GM23338 (cell line): ENCODE data around the gene NINJ2. TPM values are rescaled to one million over a fixed set of nuclear protein-coding genes. Genes with fewer than 3 reads are reported as not detected.

Experiments used
- ATAC-seq: fragments of 200-7000 bp; cut with Tn5 transposase; 3 replicates; pipeline ENCODE4 v1.9.1; 2020
- DNase-seq: peaks from one replicate; pipeline ENCODE4 v3.0.0-alpha.2; 2015; ENCODE audit warnings: low spot score
- H2AFZ ChIP-seq: fragments of 200-600 bp; sonication (generic); 2 replicates; pipeline ENCODE4 v1.8.0; 2016; ENCODE audit warnings: antibody characterized with exemption, mild to moderate bottlenecking, moderate library complexity
- H3F3A ChIP-seq: fragments of 200-600 bp; sonication (generic); replicated peaks from 2 replicates; pipeline ENCODE4 v1.8.0; 2017; ENCODE audit warnings: antibody characterized with exemption, mixed run types, low read depth
- H3K27ac ChIP-seq: fragments of 200-600 bp; sonication (generic); 2 replicates; pipeline ENCODE4 v1.6.1; 2016; ENCODE audit warnings: low read depth
- H3K27me3 ChIP-seq: fragments of 200-600 bp; sonication (generic); 2 replicates; pipeline ENCODE4 v1.8.0; 2016; ENCODE audit warnings: mild to moderate bottlenecking, mixed run types, moderate library complexity; ENCODE audit not compliant: insufficient read depth
- H3K36me3 ChIP-seq: fragments of 200-600 bp; sonication (generic); 2 replicates; pipeline ENCODE4 v1.8.0; 2016; ENCODE audit warnings: mild to moderate bottlenecking; ENCODE audit not compliant: insufficient read depth
- H3K4me1 ChIP-seq: fragments of 200-600 bp; sonication (generic); 2 replicates; pipeline ENCODE4 v1.8.0; 2016; ENCODE audit warnings: mild to moderate bottlenecking, moderate library complexity; ENCODE audit not compliant: insufficient read depth
- H3K4me2 ChIP-seq: fragments of 200-600 bp; sonication (generic); 2 replicates; pipeline ENCODE4 v1.7.1; 2017; ENCODE audit warnings: mixed run types
- H3K4me3 ChIP-seq: fragments of 200-600 bp; sonication (generic); 2 replicates; pipeline ENCODE4 v1.6.1; 2016; ENCODE audit warnings: mixed run types
- H3K79me2 ChIP-seq: fragments of 200-600 bp; sonication (generic); replicated peaks from 2 replicates; pipeline ENCODE4 v1.8.0; 2017; ENCODE audit warnings: mild to moderate bottlenecking; ENCODE audit not compliant: insufficient read depth
- H3K9me2 ChIP-seq: fragments of 200-600 bp; sonication (generic); 2 replicates; pipeline ENCODE4 v1.8.0; 2017; ENCODE audit not compliant: insufficient read depth
- H4K20me1 ChIP-seq: fragments of 200-600 bp; sonication (generic); replicated peaks from 2 replicates; pipeline ENCODE4 v1.8.0; 2017; ENCODE audit warnings: mild to moderate bottlenecking; ENCODE audit not compliant: insufficient read depth
- H3K27ac Mint-ChIP-seq: 2 replicates; pipeline ENCODE4 v1.8.0; 2020; ENCODE audit warnings: inconsistent platforms, mild to moderate bottlenecking, moderate library complexity, mixed read lengths
- H3K27me3 Mint-ChIP-seq: 3 replicates; pipeline ENCODE4 v1.8.0; 2022; ENCODE audit warnings: low read depth, mild to moderate bottlenecking, moderate library complexity, mixed read lengths, inconsistent platforms; ENCODE audit not compliant: insufficient read depth, poor library complexity
- H3K36me3 Mint-ChIP-seq: 3 replicates; pipeline ENCODE4 v1.8.0; 2021; ENCODE audit warnings: low read depth, mild to moderate bottlenecking, inconsistent platforms, moderate library complexity, mixed read lengths
- H3K4me1 Mint-ChIP-seq: 3 replicates; pipeline ENCODE4 v1.8.0; 2020; ENCODE audit warnings: mild to moderate bottlenecking, inconsistent platforms, mixed read lengths
- H3K4me3 Mint-ChIP-seq: 3 replicates; pipeline ENCODE4 v1.8.0; 2021; ENCODE audit warnings: moderate library complexity, mild to moderate bottlenecking, inconsistent platforms, mixed read lengths
- H3K9me3 Mint-ChIP-seq: 3 replicates; pipeline ENCODE4 v1.8.0; 2020; ENCODE audit warnings: moderate library complexity, mild to moderate bottlenecking, inconsistent platforms, mixed read lengths
- CREB1 ChIP-seq: fragments of 250-450 bp; sonication (Bioruptor Pico); IDR thresholded peaks from 2 replicates; pipeline ENCODE4 v1.5.0; 2020; ENCODE audit warnings: low read depth, mild to moderate bottlenecking, moderate library complexity
- CTCF ChIP-seq, 2 experiments: fragments of 200-600 bp in 1 of 2; sonication (generic) in 1 of 2; conservative IDR thresholded peaks; 2 replicates each; pipeline versions ENCODE4 v1.5.1 to v1.6.1; 2016 to 2017; ENCODE audit warnings: antibody characterized with exemption in 2 of 2, low read depth in 2 of 2, mild to moderate bottlenecking in 2 of 2, moderate library complexity in 1 of 2
- ETS1 ChIP-seq: IDR thresholded peaks from 2 replicates; pipeline ENCODE4 v1.6.1; 2016; ENCODE audit warnings: antibody characterized with exemption
- EZH2 ChIP-seq: fragments of 200-600 bp; sonication (generic); IDR thresholded peaks from one replicate; pipeline ENCODE4 v1.8.0; 2017; ENCODE audit warnings: antibody characterized with exemption, mild to moderate bottlenecking, low read depth; ENCODE audit not compliant: unreplicated experiment
- EZH2phosphoT487 ChIP-seq: fragments of 200-600 bp; sonication (generic); IDR thresholded peaks from one replicate; pipeline ENCODE4 v1.8.1; 2018; ENCODE audit warnings: antibody characterized with exemption; ENCODE audit not compliant: unreplicated experiment
- JUNB ChIP-seq: IDR thresholded peaks from one replicate; pipeline ENCODE4 v1.6.1; 2016; ENCODE audit warnings: antibody characterized with exemption; ENCODE audit not compliant: unreplicated experiment
- NANOG ChIP-seq: IDR thresholded peaks from 2 replicates; pipeline ENCODE4 v1.6.1; 2016; ENCODE audit warnings: antibody characterized with exemption, borderline replicate concordance
- POLR2AphosphoS5 ChIP-seq: IDR thresholded peaks from 2 replicates; pipeline ENCODE4 v1.6.1; 2016; ENCODE audit warnings: antibody characterized with exemption, low read depth
- STAT1 ChIP-seq: IDR thresholded peaks from one replicate; pipeline ENCODE4 v1.6.1; 2016; ENCODE audit warnings: antibody characterized with exemption; ENCODE audit not compliant: unreplicated experiment
- ZNF114 ChIP-seq: fragments of 250-450 bp; sonication (Bioruptor Pico); IDR thresholded peaks from 2 replicates; pipeline ENCODE4 v1.5.0; 2020; ENCODE audit warnings: mild to moderate bottlenecking, moderate library complexity
- ZNF331 ChIP-seq: fragments of 250-450 bp; sonication (Bioruptor Pico); IDR thresholded peaks from 2 replicates; pipeline ENCODE4 v1.5.0; 2020; ENCODE audit warnings: low read depth, mild to moderate bottlenecking, moderate library complexity
- long read RNA-seq: library from polyadenylated mRNA; unstranded; transcript quantifications from one replicate; pipeline ENCODE4 v2.0.0, GENCODE V29; 2020; ENCODE audit not compliant: unreplicated experiment
- polyA plus RNA-seq: library from polyadenylated mRNA; unstranded; fragments of >200 nt; fragmentation: Nextera tagmentation; extraction: Ambion mirVana; gene quantifications from 2 replicates; pipeline ENCODE4 v1.2.1, GENCODE V29; 2016
- total RNA-seq: library from RNA; depleted of rRNA; stranded (reverse); fragments of >200 nt; shearing (Covaris generic); gene quantifications from 2 replicates; pipeline ENCODE4 v1.2.3, GENCODE V29; 2014; rRNA removed
- TF ChIP-seq, protein P1 (sequence below): IDR thresholded peaks from one replicate; pipeline ENCODE4 v1.6.1; 2018; ENCODE audit warnings: antibody characterized with exemption; ENCODE audit not compliant: unreplicated experiment
- TF ChIP-seq, protein P2 (sequence below): fragments of 250-450 bp; sonication (Bioruptor Pico); IDR thresholded peaks from 2 replicates; pipeline ENCODE4 v1.5.0; 2020; ENCODE audit warnings: mild to moderate bottlenecking, moderate library complexity

The NINJ2 gene
- total RNA-seq (0.94 and 2.1 TPM in 2 replicates), polyA plus RNA-seq (1.2 and 2.6 TPM in 2 replicates)
- long read RNA-seq, partial matches to known transcripts = 0 of 1 reads
- long read RNA-seq, other reads (novel, unspliced or antisense) = 1 of 1 reads

GRCh38 chr12:663293-663871 lies at the start of gene NINJ2:
Gene NINJ2 (minus strand): TSS chr12:663445. CDS start chr12:663360, 85 bp downstream.
- Histone ChIP-seq H3K27ac (no peak within 1 kb of the TSS), H3K9me2 (no peaks in the 10 kb centered on the region), H4K20me1 (no peaks in the 10 kb centered on the region), H3K4me2 (no peak within 1 kb of the TSS), H3K4me1 (peaks cover 16% of the 10 kb centered on the region), H3K27me3 (no peaks in the 10 kb centered on the region), H2AFZ (peak within 1 kb of the TSS; percentile 72), H3F3A (no peaks in the 10 kb centered on the region), H3K79me2 (no peaks in the 10 kb centered on the region), H3K36me3 (no peaks in the 10 kb centered on the region), H3K4me3 (no peak within 1 kb of the TSS)
- no peak within 1 kb of the TSS for H3K27ac Mint-ChIP-seq
- H3K4me3 Mint-ChIP-seq = no peak within 1 kb of the TSS
- peaks cover 17% of the 10 kb centered on the region for H3K4me1 Mint-ChIP-seq
- no peaks in the 10 kb centered on the region for H3K9me3 Mint-ChIP-seq
- no peak for TF ChIP-seq CREB1
- no peak for TF ChIP-seq ZNF331 (CRISPR knock-in tag)
- TF ChIP-seq EZH2 = no peak
- TF ChIP-seq, protein P1, sequence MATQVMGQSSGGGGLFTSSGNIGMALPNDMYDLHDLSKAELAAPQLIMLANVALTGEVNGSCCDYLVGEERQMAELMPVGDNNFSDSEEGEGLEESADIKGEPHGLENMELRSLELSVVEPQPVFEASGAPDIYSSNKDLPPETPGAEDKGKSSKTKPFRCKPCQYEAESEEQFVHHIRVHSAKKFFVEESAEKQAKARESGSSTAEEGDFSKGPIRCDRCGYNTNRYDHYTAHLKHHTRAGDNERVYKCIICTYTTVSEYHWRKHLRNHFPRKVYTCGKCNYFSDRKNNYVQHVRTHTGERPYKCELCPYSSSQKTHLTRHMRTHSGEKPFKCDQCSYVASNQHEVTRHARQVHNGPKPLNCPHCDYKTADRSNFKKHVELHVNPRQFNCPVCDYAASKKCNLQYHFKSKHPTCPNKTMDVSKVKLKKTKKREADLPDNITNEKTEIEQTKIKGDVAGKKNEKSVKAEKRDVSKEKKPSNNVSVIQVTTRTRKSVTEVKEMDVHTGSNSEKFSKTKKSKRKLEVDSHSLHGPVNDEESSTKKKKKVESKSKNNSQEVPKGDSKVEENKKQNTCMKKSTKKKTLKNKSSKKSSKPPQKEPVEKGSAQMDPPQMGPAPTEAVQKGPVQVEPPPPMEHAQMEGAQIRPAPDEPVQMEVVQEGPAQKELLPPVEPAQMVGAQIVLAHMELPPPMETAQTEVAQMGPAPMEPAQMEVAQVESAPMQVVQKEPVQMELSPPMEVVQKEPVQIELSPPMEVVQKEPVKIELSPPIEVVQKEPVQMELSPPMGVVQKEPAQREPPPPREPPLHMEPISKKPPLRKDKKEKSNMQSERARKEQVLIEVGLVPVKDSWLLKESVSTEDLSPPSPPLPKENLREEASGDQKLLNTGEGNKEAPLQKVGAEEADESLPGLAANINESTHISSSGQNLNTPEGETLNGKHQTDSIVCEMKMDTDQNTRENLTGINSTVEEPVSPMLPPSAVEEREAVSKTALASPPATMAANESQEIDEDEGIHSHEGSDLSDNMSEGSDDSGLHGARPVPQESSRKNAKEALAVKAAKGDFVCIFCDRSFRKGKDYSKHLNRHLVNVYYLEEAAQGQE = no peak
- TF ChIP-seq ZNF114 (CRISPR knock-in tag) = no peak
- TF ChIP-seq POLR2AphosphoS5 = no peak
- no peak for TF ChIP-seq EZH2phosphoT487
- TF ChIP-seq CTCF (conservative IDR thresholded peaks at IDR 0.05; ENCODE audit: low read depth in 2 of 2) = no peak
- no peak for TF ChIP-seq NANOG
- TF ChIP-seq, protein P2, sequence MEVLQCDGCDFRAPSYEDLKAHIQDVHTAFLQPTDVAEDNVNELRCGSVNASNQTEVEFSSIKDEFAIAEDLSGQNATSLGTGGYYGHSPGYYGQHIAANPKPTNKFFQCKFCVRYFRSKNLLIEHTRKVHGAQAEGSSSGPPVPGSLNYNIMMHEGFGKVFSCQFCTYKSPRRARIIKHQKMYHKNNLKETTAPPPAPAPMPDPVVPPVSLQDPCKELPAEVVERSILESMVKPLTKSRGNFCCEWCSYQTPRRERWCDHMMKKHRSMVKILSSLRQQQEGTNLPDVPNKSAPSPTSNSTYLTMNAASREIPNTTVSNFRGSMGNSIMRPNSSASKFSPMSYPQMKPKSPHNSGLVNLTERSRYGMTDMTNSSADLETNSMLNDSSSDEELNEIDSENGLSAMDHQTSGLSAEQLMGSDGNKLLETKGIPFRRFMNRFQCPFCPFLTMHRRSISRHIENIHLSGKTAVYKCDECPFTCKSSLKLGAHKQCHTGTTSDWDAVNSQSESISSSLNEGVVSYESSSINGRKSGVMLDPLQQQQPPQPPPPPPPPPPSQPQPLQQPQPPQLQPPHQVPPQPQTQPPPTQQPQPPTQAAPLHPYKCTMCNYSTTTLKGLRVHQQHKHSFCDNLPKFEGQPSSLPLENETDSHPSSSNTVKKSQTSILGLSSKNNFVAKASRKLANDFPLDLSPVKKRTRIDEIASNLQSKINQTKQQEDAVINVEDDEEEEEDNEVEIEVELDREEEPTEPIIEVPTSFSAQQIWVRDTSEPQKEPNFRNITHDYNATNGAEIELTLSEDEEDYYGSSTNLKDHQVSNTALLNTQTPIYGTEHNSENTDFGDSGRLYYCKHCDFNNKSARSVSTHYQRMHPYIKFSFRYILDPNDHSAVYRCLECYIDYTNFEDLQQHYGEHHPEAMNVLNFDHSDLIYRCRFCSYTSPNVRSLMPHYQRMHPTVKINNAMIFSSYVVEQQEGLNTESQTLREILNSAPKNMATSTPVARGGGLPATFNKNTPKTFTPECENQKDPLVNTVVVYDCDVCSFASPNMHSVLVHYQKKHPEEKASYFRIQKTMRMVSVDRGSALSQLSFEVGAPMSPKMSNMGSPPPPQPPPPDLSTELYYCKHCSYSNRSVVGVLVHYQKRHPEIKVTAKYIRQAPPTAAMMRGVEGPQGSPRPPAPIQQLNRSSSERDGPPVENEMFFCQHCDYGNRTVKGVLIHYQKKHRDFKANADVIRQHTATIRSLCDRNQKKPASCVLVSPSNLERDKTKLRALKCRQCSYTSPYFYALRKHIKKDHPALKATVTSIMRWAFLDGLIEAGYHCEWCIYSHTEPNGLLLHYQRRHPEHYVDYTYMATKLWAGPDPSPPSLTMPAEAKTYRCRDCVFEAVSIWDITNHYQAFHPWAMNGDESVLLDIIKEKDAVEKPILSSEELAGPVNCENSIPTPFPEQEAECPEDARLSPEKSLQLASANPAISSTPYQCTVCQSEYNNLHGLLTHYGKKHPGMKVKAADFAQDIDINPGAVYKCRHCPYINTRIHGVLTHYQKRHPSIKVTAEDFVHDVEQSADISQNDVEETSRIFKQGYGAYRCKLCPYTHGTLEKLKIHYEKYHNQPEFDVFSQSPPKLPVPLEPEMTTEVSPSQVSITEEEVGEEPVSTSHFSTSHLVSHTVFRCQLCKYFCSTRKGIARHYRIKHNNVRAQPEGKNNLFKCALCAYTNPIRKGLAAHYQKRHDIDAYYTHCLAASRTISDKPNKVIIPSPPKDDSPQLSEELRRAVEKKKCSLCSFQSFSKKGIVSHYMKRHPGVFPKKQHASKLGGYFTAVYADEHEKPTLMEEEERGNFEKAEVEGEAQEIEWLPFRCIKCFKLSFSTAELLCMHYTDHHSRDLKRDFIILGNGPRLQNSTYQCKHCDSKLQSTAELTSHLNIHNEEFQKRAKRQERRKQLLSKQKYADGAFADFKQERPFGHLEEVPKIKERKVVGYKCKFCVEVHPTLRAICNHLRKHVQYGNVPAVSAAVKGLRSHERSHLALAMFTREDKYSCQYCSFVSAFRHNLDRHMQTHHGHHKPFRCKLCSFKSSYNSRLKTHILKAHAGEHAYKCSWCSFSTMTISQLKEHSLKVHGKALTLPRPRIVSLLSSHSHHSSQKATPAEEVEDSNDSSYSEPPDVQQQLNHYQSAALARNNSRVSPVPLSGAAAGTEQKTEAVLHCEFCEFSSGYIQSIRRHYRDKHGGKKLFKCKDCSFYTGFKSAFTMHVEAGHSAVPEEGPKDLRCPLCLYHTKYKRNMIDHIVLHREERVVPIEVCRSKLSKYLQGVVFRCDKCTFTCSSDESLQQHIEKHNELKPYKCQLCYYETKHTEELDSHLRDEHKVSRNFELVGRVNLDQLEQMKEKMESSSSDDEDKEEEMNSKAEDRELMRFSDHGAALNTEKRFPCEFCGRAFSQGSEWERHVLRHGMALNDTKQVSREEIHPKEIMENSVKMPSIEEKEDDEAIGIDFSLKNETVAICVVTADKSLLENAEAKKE (CRISPR knock-in tag) = no peak
- no peak for TF ChIP-seq JUNB
- TF ChIP-seq ETS1 = no peak
- no peak for TF ChIP-seq STAT1
- DNase-seq (no peak), ATAC-seq (peak; percentile 41)
- H3K27me3 Mint-ChIP-seq = peaks cover 13% of the 10 kb centered on the region
- H3K36me3 Mint-ChIP-seq = no peaks in the 10 kb centered on the region
